Measurements from ENCODE around the gene SP100. TPM values are rescaled to one million over a fixed set of nuclear protein-coding genes. Genes with fewer than 3 reads are reported as not detected.
"Not testable (repeated sequence)": the region's sequence is repeated elsewhere in the genome, so short reads cannot be mapped to it uniquely, and the experiment has no call there.

SP100 gene
- 38.8 TPM for total RNA-seq

- peak; percentile 63 for DNase-seq
Measured at GRCh38 chr2:230416061-230416721, at the start of gene SP100. Gene SP100 (plus strand): TSS chr2:230416201. CDS start chr2:230416297, 96 bp downstream.

GRCh38 chr2:230382108-230382507 lies 33.9 kb upstream of the SP100 start:
- DNase-seq = no peak

GRCh38 chr2:230383453-230383852 lies 32.5 kb upstream of the SP100 start:
- no peak for DNase-seq

- DNase-seq = no peak
Measured at GRCh38 chr2:230384986-230385385, 31.0 kb upstream of the SP100 start.

GRCh38 chr2:230394301-230394700 lies 21.7 kb upstream of the SP100 start:
- no peak for DNase-seq

- DNase-seq = peak; percentile 41
Measured at GRCh38 chr2:230398698-230399097, 17.3 kb upstream of the SP100 start.

GRCh38 chr2:230400041-230400440 lies 16.0 kb upstream of the SP100 start:
- DNase-seq = no peak

GRCh38 chr2:230400454-230400853 lies 15.5 kb upstream of the SP100 start:
- DNase-seq = no peak

GRCh38 chr2:230401026-230401425 lies 15.0 kb upstream of the SP100 start:
- not testable (repeated sequence) for DNase-seq

- no peak for DNase-seq
Measured at GRCh38 chr2:230403746-230404145, 12.3 kb upstream of the SP100 start.

- no peak for DNase-seq
Measured at GRCh38 chr2:230405824-230406223, 10.2 kb upstream of the SP100 start.

GRCh38 chr2:230408244-230408842 lies 7.7 kb upstream of the SP100 start:
- DNase-seq = no peak

GRCh38 chr2:230409316-230409715 lies 6.7 kb upstream of the SP100 start:
- not testable (repeated sequence) for DNase-seq

GRCh38 chr2:230410263-230410662 lies 5.7 kb upstream of the SP100 start:
- DNase-seq = no peak

- no peak for DNase-seq
Measured at GRCh38 chr2:230410861-230411569, 5.0 kb upstream of the SP100 start.

- DNase-seq = peak; percentile 69
Measured at GRCh38 chr2:230411570-230412370, 4.2 kb upstream of the SP100 start.

- no peak for DNase-seq
Measured at GRCh38 chr2:230412371-230412711, 3.7 kb upstream of the SP100 start.

GRCh38 chr2:230412846-230413245 lies 3.2 kb upstream of the SP100 start:
- DNase-seq = no peak

GRCh38 chr2:230413479-230413878 lies 2.5 kb upstream of the SP100 start:
- DNase-seq = no peak

GRCh38 chr2:230414302-230414701 lies 1.7 kb upstream of the SP100 start:
- no peak for DNase-seq

GRCh38 chr2:230417436-230417835 lies 1.4 kb downstream of the SP100 start:
- DNase-seq = no peak

- DNase-seq = no peak
Measured at GRCh38 chr2:230418341-230419016, 2.5 kb downstream of the SP100 start.

Measured in tongue (tissue), 2 donors.